ENCODE results near the gene TLE4. TPM values are rescaled to one million over a fixed set of nuclear protein-coding genes. Genes with fewer than 3 reads are reported as not detected.

TLE4 gene
- polyA plus RNA-seq, 1 experiment = 154 TPM

- no peak for DNase-seq (ENCODE audit: low read depth)
- Histone ChIP-seq H3K36me3 (ENCODE audit: control insufficient read depth, insufficient read depth, low read length) (peaks cover 7% of the 10 kb centered on the region), H3K4me3 (ENCODE audit: low read depth, low read length) (no peak overlapping the region), H3K27me3 (ENCODE audit: control insufficient read depth, insufficient read depth, low read length) (no peaks in the 10 kb centered on the region)
- CTCF ChIA-PET = interaction anchor here (0.7 to 1.6 kb wide), 3 partner anchors 15 to 656 kb away, joined by 3 to 5 read pairs (median 3); no protein-coding TSS in a partner anchor
- POLR2A ChIA-PET = no interaction called here
- no peak for TF ChIP-seq CTCF (IDR thresholded peaks at IDR 0.05; ENCODE audit: insufficient read depth, low read depth, low read length)
Observed at GRCh38 chr9:79642671-79643070, 70.9 kb downstream of the TLE4 start.

GRCh38 chr9:79644048-79644447, 72.3 kb downstream of the TLE4 start:
- H3K36me3 ChIP-seq (ENCODE audit: control insufficient read depth, insufficient read depth, low read length) = peaks cover 10% of the 10 kb centered on the region
- TF ChIP-seq CTCF (IDR thresholded peaks at IDR 0.05; ENCODE audit: insufficient read depth, low read depth, low read length) = no peak
- no peak overlapping the region for H3K4me3 ChIP-seq (ENCODE audit: low read depth, low read length)
- H3K27me3 ChIP-seq (ENCODE audit: control insufficient read depth, insufficient read depth, low read length) = no peaks in the 10 kb centered on the region
- ChIA-PET CTCF (interaction anchor here (1.6 kb wide), 1 partner anchor 13 kb away, joined by 5 read pairs; no protein-coding TSS in a partner anchor), POLR2A (no interaction called here)
- DNase-seq (ENCODE audit: low read depth) = no peak

GRCh38 chr9:79644601-79645000, 72.8 kb downstream of the TLE4 start:
- CTCF ChIA-PET = interaction anchor here (0.5 to 0.6 kb wide), 2 partner anchors 34 to 563 kb away, joined by 3 to 6 read pairs; no protein-coding TSS in a partner anchor
- H3K27me3 ChIP-seq (ENCODE audit: control insufficient read depth, insufficient read depth, low read length) = no peaks in the 10 kb centered on the region
- DNase-seq (ENCODE audit: low read depth) = no peak
- H3K36me3 ChIP-seq (ENCODE audit: control insufficient read depth, insufficient read depth, low read length) = peaks cover 13% of the 10 kb centered on the region
- POLR2A ChIA-PET = no interaction called here
- H3K4me3 ChIP-seq (ENCODE audit: low read depth, low read length) = no peak overlapping the region
- TF ChIP-seq CTCF (IDR thresholded peaks at IDR 0.05; ENCODE audit: insufficient read depth, low read depth, low read length) = no peak

- ChIA-PET POLR2A (no interaction called here), CTCF (interaction anchor here (0.5 to 0.6 kb wide), 2 partner anchors 34 to 564 kb away, joined by 3 to 6 read pairs; no protein-coding TSS in a partner anchor)
- Histone ChIP-seq H3K4me3 (ENCODE audit: low read depth, low read length) (no peak overlapping the region), H3K36me3 (ENCODE audit: control insufficient read depth, insufficient read depth, low read length) (peaks cover 13% of the 10 kb centered on the region), H3K27me3 (ENCODE audit: control insufficient read depth, insufficient read depth, low read length) (no peaks in the 10 kb centered on the region)
- no peak for DNase-seq (ENCODE audit: low read depth)
- TF ChIP-seq CTCF (IDR thresholded peaks at IDR 0.05; ENCODE audit: insufficient read depth, low read depth, low read length) = no peak
Observed at GRCh38 chr9:79645110-79645509, 73.3 kb downstream of the TLE4 start.

- TF ChIP-seq CTCF (IDR thresholded peaks at IDR 0.05; ENCODE audit: insufficient read depth, low read depth, low read length) = no peak
- H3K4me3 ChIP-seq (ENCODE audit: low read depth, low read length) = no peak overlapping the region
- peaks cover 13% of the 10 kb centered on the region for H3K36me3 ChIP-seq (ENCODE audit: control insufficient read depth, insufficient read depth, low read length)
- POLR2A ChIA-PET = no interaction called here
- H3K27me3 ChIP-seq (ENCODE audit: control insufficient read depth, insufficient read depth, low read length) = no peaks in the 10 kb centered on the region
- CTCF ChIA-PET = interaction anchor here (1.9 kb wide), 1 partner anchor 14 kb away, joined by 8 read pairs; no protein-coding TSS in a partner anchor
- DNase-seq (ENCODE audit: low read depth) = no peak
Observed at GRCh38 chr9:79646096-79646495, 74.3 kb downstream of the TLE4 start.
